ENCODE results near the gene ZNF768.

ZNF768 gene

DNA sequence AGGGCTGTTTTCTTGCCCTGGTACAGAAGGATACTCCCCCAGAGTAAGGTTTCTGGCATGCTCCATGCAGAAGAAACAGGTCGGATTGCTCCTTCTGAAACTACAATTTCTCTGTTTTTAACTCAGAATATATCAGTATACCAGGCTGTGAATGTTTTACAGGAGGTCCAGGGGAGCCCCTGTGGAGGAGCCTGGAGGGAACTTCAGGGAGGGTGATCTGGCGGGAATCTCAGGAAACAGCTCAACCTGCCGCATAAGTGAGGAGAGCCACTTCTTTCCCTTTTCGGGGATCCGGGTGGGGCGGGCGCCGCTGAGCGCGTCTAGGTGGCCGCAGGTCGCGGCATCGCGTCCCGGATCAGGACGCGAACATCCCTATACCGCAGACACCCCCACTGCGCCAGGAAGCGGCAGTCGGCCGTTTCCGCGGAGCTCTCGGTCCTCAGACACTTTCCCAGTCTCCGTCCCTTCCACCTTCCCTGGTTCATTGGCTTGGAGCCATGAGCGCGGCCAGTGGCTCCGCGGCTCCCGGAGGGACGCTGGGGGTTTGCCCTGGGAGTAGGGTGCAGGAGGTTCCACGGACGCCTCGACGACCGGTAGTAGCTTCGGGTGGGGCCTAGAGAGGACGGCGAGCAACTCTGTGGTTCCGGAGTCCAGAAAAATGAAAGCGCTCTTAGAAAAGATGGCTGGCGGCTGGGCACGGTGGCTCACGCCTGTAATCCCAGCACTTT, 34.9 kb upstream of the ZNF768 start:
- no peak for TF ChIP-seq GATA3 (IDR thresholded peaks at IDR 0.05; ENCODE audit: low read depth, low read length)
- TF ChIP-seq GATA2 (IDR thresholded peaks at IDR 0.05; ENCODE audit: low read depth, low read length): no peak

DNA sequence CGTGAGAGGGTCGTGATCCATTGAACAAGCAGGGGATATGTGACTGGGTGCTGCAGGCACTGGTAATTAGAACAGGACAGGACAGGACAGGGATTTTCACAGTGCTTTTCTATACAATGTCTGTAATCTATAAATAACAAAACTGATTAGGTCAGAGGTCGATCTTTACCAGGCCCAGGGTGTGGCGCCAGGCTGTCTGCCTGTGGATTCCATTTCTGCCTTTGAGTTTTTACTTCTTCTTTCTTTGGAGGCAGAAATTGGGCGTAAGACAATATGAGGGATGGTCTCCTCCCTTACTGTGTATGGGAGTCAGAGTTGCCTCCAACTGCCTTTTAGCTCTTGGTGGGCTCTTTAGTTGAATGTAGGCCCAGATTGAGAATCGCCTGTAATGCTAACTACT, 33.3 kb upstream of the ZNF768 start:
- no peak for TF ChIP-seq GATA2 (IDR thresholded peaks at IDR 0.05; ENCODE audit: low read depth, low read length)
- TF ChIP-seq GATA3 (IDR thresholded peaks at IDR 0.05; ENCODE audit: low read depth, low read length): no peak

GRCh38 chr16:30558789-30559377, 32.5 kb upstream of the ZNF768 start:
- no peak for TF ChIP-seq GATA2 (IDR thresholded peaks at IDR 0.05; ENCODE audit: low read depth, low read length)
- no peak for TF ChIP-seq GATA3 (IDR thresholded peaks at IDR 0.05; ENCODE audit: low read depth, low read length)

DNA sequence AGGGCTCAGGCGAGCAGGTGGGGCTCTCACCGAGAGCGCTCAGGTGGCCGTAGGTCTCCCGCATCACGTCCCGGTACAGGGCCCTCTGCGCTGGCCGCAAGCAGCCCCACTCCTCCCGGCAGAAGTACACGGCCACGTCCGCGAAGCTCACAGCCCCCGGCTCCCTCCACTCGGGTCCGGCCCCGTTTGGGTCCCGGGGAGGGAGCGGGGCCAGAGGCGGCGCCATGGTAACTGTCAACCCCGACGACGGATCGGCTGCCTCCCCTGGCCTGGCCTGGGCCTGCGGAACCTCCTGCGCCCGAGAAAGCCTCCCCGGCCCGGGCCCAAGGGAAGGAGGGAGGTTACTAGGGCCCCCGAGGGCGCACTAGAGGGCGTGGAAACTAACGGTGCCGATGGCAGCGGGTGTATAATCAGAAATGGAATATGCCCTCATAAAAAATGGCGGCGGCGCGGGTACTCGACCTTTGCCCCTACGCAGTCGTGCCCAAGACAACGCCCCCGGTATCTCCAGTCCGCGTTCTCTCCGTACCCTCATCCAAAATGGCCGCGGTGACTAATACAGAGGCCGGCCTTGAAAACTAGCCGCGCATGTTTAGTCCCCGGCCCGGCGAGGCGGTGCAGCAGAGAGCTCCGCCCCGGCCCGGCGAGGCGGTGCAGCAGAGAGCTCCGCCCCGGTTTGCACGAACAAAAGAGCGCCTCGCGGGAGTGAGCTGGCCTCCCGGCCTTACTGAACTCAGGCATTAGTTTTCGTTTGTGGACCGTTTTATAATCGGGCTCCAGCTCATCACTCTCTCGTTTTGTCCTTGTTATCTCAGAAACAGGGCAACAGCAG, 31.8 kb upstream of the ZNF768 start, which contains the start of gene ZNF764:
TSS of gene ZNF764 (minus strand) at position 418 of the 832 bp plus-strand sequence. CDS start at position 226, 192 bp downstream.
- TF ChIP-seq GATA2 (IDR thresholded peaks at IDR 0.05; ENCODE audit: low read depth, low read length): no peak
- TF ChIP-seq GATA3 (IDR thresholded peaks at IDR 0.05; ENCODE audit: low read depth, low read length): no peak

GRCh38 chr16:30557707-30557956, 31.3 kb upstream of the ZNF768 start:
- no peak for TF ChIP-seq GATA3 (IDR thresholded peaks at IDR 0.05; ENCODE audit: low read depth, low read length)
- no peak for TF ChIP-seq GATA2 (IDR thresholded peaks at IDR 0.05; ENCODE audit: low read depth, low read length)

GRCh38 chr16:30556125-30556473, 29.7 kb upstream of the ZNF768 start:
- TF ChIP-seq GATA2 (IDR thresholded peaks at IDR 0.05; ENCODE audit: low read depth, low read length): no peak
- TF ChIP-seq GATA3 (IDR thresholded peaks at IDR 0.05; ENCODE audit: low read depth, low read length): no peak

DNA sequence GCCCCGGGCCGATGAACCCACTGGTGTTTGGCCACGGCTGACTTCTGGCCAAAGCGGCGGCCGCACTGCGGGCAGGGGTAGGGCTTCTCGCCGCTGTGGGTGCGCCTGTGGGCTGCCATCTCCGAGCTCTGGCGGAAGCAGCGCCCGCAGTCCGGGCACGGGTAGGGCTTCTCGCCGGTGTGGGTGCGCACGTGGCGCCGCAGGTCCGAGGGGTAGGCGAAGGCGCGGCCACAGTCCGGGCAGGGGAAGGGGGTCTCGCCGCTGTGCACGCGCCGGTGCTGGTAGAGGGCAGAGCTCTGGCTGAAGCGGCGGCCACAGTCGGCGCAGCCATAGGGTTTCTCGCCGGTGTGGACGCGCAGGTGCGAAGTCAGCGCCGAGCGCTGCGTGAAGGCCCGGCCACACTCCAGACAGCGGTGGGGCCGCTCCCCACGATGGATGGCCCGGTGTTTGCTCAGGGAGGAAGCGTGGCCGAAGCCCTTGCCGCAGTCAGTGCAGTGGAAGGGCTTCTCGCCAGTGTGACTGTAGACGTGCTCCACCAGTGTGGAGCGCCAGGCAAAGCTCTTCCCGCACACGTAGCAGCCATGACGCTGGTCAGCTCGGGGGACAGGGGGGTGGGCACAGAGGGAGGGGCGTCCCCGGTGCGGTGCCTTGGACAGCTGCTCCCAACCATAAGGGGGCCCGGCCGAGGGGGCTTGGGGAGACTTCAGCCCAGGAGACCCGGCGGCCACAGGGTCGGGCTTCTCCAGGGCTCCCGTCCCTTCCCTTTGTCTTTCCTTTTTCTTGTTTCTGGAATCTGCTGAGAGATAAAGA, 29.2 kb upstream of the ZNF768 start:
- TF ChIP-seq GATA2 (IDR thresholded peaks at IDR 0.05; ENCODE audit: low read depth, low read length) (no peak), GATA3 (IDR thresholded peaks at IDR 0.05; ENCODE audit: low read depth, low read length) (no peak)

- TF ChIP-seq GATA3 (IDR thresholded peaks at IDR 0.05; ENCODE audit: low read depth, low read length) (no peak), GATA2 (IDR thresholded peaks at IDR 0.05; ENCODE audit: low read depth, low read length) (no peak)
Observed at GRCh38 chr16:30554557-30555314, 28.4 kb upstream of the ZNF768 start.

- no peak for TF ChIP-seq GATA3 (IDR thresholded peaks at IDR 0.05; ENCODE audit: low read depth, low read length)
- TF ChIP-seq GATA2 (IDR thresholded peaks at IDR 0.05; ENCODE audit: low read depth, low read length): no peak
Observed at GRCh38 chr16:30553393-30553899, 27.1 kb upstream of the ZNF768 start.

- TF ChIP-seq GATA3 (IDR thresholded peaks at IDR 0.05; ENCODE audit: low read depth, low read length) (no peak), GATA2 (IDR thresholded peaks at IDR 0.05; ENCODE audit: low read depth, low read length) (no peak)
Observed at GRCh38 chr16:30552956-30553355, 26.6 kb upstream of the ZNF768 start.

GRCh38 chr16:30551781-30552180, 25.4 kb upstream of the ZNF768 start:
- TF ChIP-seq GATA3 (IDR thresholded peaks at IDR 0.05; ENCODE audit: low read depth, low read length): no peak
- no peak for TF ChIP-seq GATA2 (IDR thresholded peaks at IDR 0.05; ENCODE audit: low read depth, low read length)

DNA sequence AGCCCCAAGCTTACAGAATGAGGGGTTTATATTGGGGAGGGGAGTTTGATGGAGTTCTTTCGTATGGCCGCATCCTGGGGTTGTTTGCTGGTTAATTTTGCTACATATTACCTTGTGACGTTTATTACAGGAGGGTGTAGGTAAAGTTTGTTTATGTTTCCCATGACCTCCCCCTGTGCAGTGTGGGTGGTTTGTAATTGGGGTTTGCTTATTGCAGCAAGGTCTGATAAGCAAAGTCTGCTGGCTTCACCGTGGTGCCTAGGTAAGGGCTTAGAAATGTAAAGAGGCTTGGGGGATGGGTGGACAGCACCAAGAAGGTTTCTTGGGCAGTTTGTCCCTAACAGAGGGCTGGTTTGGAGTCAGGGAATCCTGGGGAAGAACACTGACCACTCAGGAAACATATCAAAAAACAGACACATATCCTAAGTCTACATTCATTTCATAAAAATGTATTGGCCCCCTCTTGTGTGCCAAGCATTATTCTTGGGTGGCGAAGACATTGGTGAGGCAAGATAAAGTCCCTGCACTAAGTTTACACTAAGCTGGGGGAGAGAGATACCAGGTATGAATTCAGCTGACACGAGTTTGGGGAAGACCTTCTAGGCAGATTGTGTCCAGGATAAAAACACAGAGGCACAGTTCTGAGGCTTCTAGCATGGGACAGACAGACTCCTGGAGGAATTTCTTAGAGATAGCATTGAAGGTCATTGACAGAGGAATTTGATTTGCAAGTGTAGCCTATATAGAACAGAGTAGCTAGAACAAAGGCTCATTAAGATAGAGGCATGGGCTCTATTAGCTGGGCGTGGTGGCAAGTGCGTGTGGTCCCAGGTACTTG, 22.3 kb upstream of the ZNF768 start:
- TF ChIP-seq GATA2 (IDR thresholded peaks at IDR 0.05; ENCODE audit: low read depth, low read length) (no peak), GATA3 (IDR thresholded peaks at IDR 0.05; ENCODE audit: low read depth, low read length) (no peak)
